Stomach (tissue), 4 donors: Measurements from ENCODE around the gene TTC34.

Source experiments
- CTCF ChIP-seq, 7 experiments: fragments of 450-650 bp in 4 of 7; fragments of 200-600 bp in 3 of 7; sonication (generic) in 3 of 7; IDR thresholded peaks; one replicate each; pipeline ENCODE4 v1.5.1; 2016 to 2019; ENCODE audit warnings: antibody characterized with exemption in 7 of 7, control low read depth in 2 of 7, mild to moderate bottlenecking in 1 of 7
- POLR2A ChIP-seq, 4 donors: fragments of 450-650 bp; IDR thresholded peaks; one replicate each; pipeline ENCODE4 v1.6.1; 2016; ENCODE audit warnings: antibody characterized with exemption in 4 of 4, control low read depth in 2 of 4, mild to moderate bottlenecking in 1 of 4, moderate library complexity in 1 of 4

- no peak for TF ChIP-seq POLR2A (IDR thresholded peaks at IDR 0.05)
- TF ChIP-seq CTCF (IDR thresholded peaks at IDR 0.05): no peak
Observed at GRCh38 chr1:2795926-2796325, 5.6 kb downstream of the TTC34 start.
